H1 (cell line): ENCODE results near the gene RSF1. TPM values are rescaled to one million over a fixed set of nuclear protein-coding genes. Genes with fewer than 3 reads are reported as not detected.

Source experiments
- CHD1 ChIP-seq: IDR thresholded peaks from 2 replicates; pipeline ENCODE4 v1.6.1; 2012; ENCODE audit warnings: low read depth, low read length, improper control_type of control experiment
- GABPA ChIP-seq: IDR thresholded peaks from 2 replicates; pipeline ENCODE4 v1.6.1; 2011; ENCODE audit warnings: mild to moderate bottlenecking, low read length, moderate library complexity, borderline replicate concordance; ENCODE audit not compliant: insufficient read depth
- POLR2A ChIP-seq, 2 experiments: IDR thresholded peaks; 1 replicate in 1 of 2; 2 replicates in 1 of 2; pipeline ENCODE4 v1.6.1; 2011; ENCODE audit warnings: low read depth in 2 of 2, low read length in 2 of 2, mild to moderate bottlenecking in 2 of 2; ENCODE audit errors: control extremely low read depth in 1 of 2
- RAD21 ChIP-seq, 2 experiments: IDR thresholded peaks in 1 of 2; conservative IDR thresholded peaks in 1 of 2; 2 replicates each; pipeline ENCODE4 v1.6.1; 2011; ENCODE audit warnings: low read depth in 2 of 2, low read length in 2 of 2, improper control_type of control experiment in 1 of 2, inconsistent platforms in 1 of 2, mild to moderate bottlenecking in 1 of 2, moderate library complexity in 1 of 2
- SIRT6 ChIP-seq: IDR thresholded peaks from one replicate; pipeline ENCODE4 v1.7.1; 2012; ENCODE audit warnings: low read length, inconsistent platforms
- polyA plus RNA-seq, 7 experiments: library from polyadenylated mRNA; depleted of rRNA in 3 of 7; stranded (reverse) in 5 of 7; unstranded in 2 of 7; fragments of >200 nt in 5 of 7; fragments of 200-250 nt in 2 of 7; gene quantifications; 1 replicate in 5 of 7; 2 replicates in 1 of 7; 4 replicates in 1 of 7; pipeline versions ENCODE4 v1.2.1 to v1.2.3, GENCODE V29; 2011 to 2013; ENCODE audit warnings: missing spikeins in 2 of 7, mixed read lengths in 2 of 7
- total RNA-seq: library from RNA; stranded (reverse); fragmentation: NEBNext Ultra II Directional; extraction: Animal tissue kit (Norgen Biotek cat#: 25700); gene quantifications from 2 replicates; pipeline ENCODE4 v1.2.1, GENCODE V29; 2021

Gene RSF1
- total and polyA plus RNA-seq, 2 of the 8 experiments (the other 6 are each of a cell fraction or from before 2014, with no cell fraction given) = 17.8 to 87.9 TPM

DNA sequence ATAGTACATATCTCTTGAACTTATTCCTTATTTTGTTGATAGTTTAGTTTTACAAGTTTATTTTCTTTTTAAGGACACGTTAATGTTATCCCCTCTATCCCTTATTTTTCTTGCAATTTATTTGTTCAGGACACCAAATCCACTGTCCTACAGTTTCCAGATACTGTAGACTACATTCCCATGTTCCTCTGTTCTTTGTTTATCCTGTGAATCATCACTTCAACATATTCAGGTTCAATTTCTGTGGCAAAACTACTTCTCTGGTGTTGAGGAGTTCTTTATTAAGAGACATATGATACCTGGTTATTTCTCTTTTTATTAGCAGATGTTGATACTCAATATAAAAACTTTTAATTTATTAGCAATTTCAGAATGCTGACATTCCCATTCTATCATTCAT, 110.2 kb downstream of the RSF1 start (continued):
- TF ChIP-seq RAD21 (IDR thresholded peaks at IDR 0.05 in 1 of 2, conservative IDR thresholded peaks at IDR 0.05 in 1 of 2; ENCODE audit: low read depth in 2 of 2, low read length in 2 of 2) (no peak), GABPA (no peak), CHD1 (no peak), SIRT6 (no peak), POLR2A (IDR thresholded peaks at IDR 0.05; ENCODE audit: control extremely low read depth in 1 of 2, low read depth in 2 of 2, low read length in 2 of 2) (no peak)
